Stimulated activated CD4-positive, alpha-beta T cell treated with anti-CD3 and anti-CD28 coated beads, Interleukin-1b, Interleukin-23, amount 100 ng/mL, for 1 hour (primary cell): Measurements from ENCODE around the gene CYSRT1.
"Not testable (repeated sequence)": the region's sequence is repeated elsewhere in the genome, so short reads cannot be mapped to it uniquely, and the experiment has no call there.

ENCODE experiments used
- DNase-seq, 2 donors: peaks; one replicate each; pipeline ENCODE4 v3.0.0-alpha.2; 2020; ENCODE audit warnings: low read depth in 2 of 2

The CYSRT1 gene

GRCh38 chr9:137252555-137253506, 27.9 kb downstream of the CYSRT1 start:
- DNase-seq = no peak

- no peak for DNase-seq
Observed at GRCh38 chr9:137253717-137254623, 29.0 kb downstream of the CYSRT1 start.

GRCh38 chr9:137254624-137255447, 29.9 kb downstream of the CYSRT1 start, which contains the start of gene NELFB:
TSS of gene NELFB (plus strand) at chr9:137255327.
- peak; percentile 95 to 98 for DNase-seq

GRCh38 chr9:137255448-137256114, 30.6 kb downstream of the CYSRT1 start:
- no peak for DNase-seq

- no peak for DNase-seq
Observed at GRCh38 chr9:137256362-137256761, 31.4 kb downstream of the CYSRT1 start.

- DNase-seq = no peak
Observed at GRCh38 chr9:137256856-137257255, 31.9 kb downstream of the CYSRT1 start.

- not testable (repeated sequence) for DNase-seq
Observed at GRCh38 chr9:137262173-137262908, 37.4 kb downstream of the CYSRT1 start.

GRCh38 chr9:137262909-137263285, 37.9 kb downstream of the CYSRT1 start:
- DNase-seq = no peak

- no peak for DNase-seq
Observed at GRCh38 chr9:137263506-137263905, 38.5 kb downstream of the CYSRT1 start.

- no peak for DNase-seq
Observed at GRCh38 chr9:137264067-137264466, 39.1 kb downstream of the CYSRT1 start.

- DNase-seq = no peak
Observed at GRCh38 chr9:137265496-137266161, 40.7 kb downstream of the CYSRT1 start.

GRCh38 chr9:137266162-137266527, 41.2 kb downstream of the CYSRT1 start:
- DNase-seq = no peak

- DNase-seq = no peak
Observed at GRCh38 chr9:137266585-137267453, 41.8 kb downstream of the CYSRT1 start.

GRCh38 chr9:137267933-137268355, 43.0 kb downstream of the CYSRT1 start:
- no peak for DNase-seq

GRCh38 chr9:137268538-137269201, 43.7 kb downstream of the CYSRT1 start:
- no peak for DNase-seq

- no peak for DNase-seq
Observed at GRCh38 chr9:137269231-137269772, 44.3 kb downstream of the CYSRT1 start.

GRCh38 chr9:137270929-137271695, 46.1 kb downstream of the CYSRT1 start:
- no peak for DNase-seq
